SJCRH30 (cell line): ENCODE results near the gene SPAG6. TPM values are rescaled to one million over a fixed set of nuclear protein-coding genes. Genes with fewer than 3 reads are reported as not detected.

ENCODE experiments used
- DNase-seq, 2 experiments: peaks; one replicate each; pipeline ENCODE4 v3.0.0-alpha.2; 2015 to 2020
- H3K27ac ChIP-seq: fragments of 250-450 bp; sonication (Bioruptor Pico); 2 replicates; pipeline ENCODE4 v1.5.1; 2020; ENCODE audit warnings: mild to moderate bottlenecking, moderate library complexity
- H3K27me3 ChIP-seq: fragments of 250-450 bp; sonication (Bioruptor Pico); 2 replicates; pipeline ENCODE4 v1.5.1; 2020; ENCODE audit warnings: mild to moderate bottlenecking, moderate library complexity
- H3K36me3 ChIP-seq: fragments of 250-450 bp; sonication (Bioruptor Pico); 2 replicates; pipeline ENCODE4 v1.5.1; 2020; ENCODE audit warnings: mild to moderate bottlenecking, moderate library complexity
- H3K4me1 ChIP-seq: fragments of 250-450 bp; sonication (Bioruptor Pico); 2 replicates; pipeline ENCODE4 v1.5.1; 2020; ENCODE audit warnings: mild to moderate bottlenecking, moderate library complexity
- H3K4me3 ChIP-seq: fragments of 250-450 bp; sonication (Bioruptor Pico); 2 replicates; pipeline ENCODE4 v1.5.1; 2020; ENCODE audit warnings: mild to moderate bottlenecking, moderate library complexity
- H3K9me3 ChIP-seq: fragments of 250-450 bp; sonication (Bioruptor Pico); replicated peaks from 2 replicates; pipeline ENCODE4 v1.5.1; 2020; ENCODE audit warnings: mild to moderate bottlenecking, moderate library complexity
- total RNA-seq: library from RNA; depleted of rRNA; stranded (reverse); fragments of >200 nt; shearing (Covaris generic); gene quantifications from 2 replicates; pipeline ENCODE4 v1.2.3, GENCODE V29; 2014

The SPAG6 gene
- total RNA-seq, 1 experiment from 2014 or later: 1.3 TPM

DNA sequence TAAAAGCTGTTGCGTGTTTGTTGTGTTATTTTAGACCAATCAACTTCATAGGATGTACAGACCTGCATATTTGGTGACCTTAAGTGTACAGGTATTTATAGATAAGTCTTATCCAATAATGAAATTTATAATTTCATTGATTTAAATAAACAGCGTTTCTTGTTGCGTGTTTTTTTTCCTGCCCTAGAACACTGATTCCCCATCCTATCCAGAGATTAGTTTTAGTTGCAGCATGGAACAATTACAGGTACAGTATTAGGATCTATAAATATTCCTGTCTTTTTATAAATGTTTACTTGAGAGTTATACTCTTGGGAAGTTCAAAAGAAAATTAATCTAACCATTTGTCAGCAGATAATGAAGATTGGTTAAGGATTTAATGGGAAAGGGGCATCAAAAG is 26.5 kb upstream of the SPAG6 start:
- peaks cover 6% of the 10 kb centered on the region for H3K27me3 ChIP-seq
- DNase-seq: no peak
- no peak overlapping the region for H3K27ac ChIP-seq
- H3K4me1 ChIP-seq: peaks cover 21% of the 10 kb centered on the region
- H3K36me3 ChIP-seq: 0 out of 2 replicates have a peak, but pooled peaks cover 2% of the 10 kb centered on the region
- no peaks in the 10 kb centered on the region for H3K9me3 ChIP-seq
- no peak overlapping the region for H3K4me3 ChIP-seq

DNA sequence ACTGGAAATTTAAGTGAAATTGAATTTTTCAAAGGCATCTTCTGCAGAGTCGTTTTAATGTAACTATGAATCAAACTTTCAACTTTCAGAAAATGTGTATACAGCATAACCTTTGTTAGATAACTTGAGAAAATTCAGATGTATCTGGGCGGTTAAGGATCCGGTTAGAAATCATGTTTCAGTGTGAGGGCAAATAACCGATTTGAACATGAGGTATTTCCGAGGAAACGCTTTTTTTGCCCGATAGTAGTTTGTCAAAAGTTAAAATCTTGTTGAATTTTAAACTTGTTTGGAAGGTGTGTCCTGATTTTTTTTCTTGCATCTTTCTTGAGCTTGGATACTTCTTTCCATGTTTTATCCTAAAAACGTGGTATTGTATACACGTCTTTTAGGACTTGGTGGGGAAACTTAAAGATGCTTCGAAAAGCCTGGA is 25.7 kb upstream of the SPAG6 start:
- Histone ChIP-seq H3K27ac (no peak overlapping the region), H3K4me3 (peak overlapping the region; percentile 57), H3K27me3 (peaks cover 6% of the 10 kb centered on the region), H3K36me3 (0 out of 2 replicates have a peak, but pooled peaks cover 2% of the 10 kb centered on the region), H3K9me3 (no peaks in the 10 kb centered on the region), H3K4me1 (peaks cover 28% of the 10 kb centered on the region)
- DNase-seq: no peak

DNA sequence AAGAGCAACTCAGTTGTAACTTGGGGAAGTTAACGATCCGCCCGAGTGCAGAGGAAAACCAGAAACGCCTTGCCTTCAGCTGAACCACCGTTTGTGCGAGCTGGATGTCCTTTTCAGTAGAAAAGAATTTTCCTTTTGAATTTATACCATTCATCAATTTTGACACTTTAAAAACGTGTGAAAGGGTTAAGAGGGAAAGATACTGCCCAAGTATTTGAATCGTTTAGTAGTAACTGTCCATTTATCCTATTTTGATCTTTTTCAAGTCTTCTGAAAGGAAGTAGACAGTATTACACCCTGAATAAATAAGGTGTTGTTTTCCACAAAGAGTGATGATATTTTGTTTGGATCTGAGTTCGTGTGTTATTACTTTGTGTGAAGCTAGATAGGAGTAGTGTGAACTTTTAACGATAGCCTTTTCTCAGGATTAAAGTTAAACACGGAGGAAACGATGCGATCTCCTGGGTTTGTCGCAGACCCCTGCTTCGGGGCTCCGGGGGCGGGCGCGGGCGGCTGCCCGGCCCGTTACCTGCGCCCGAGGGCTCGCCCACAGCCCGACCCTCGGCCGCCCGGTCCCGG is 25.2 kb upstream of the SPAG6 start:
- H3K27ac ChIP-seq: no peak overlapping the region; the same call in 1 of the 2 replicates
- H3K4me1 ChIP-seq: peaks cover 29% of the 10 kb centered on the region
- H3K9me3 ChIP-seq: no peaks in the 10 kb centered on the region
- H3K4me3 ChIP-seq: peak overlapping the region; percentile 57
- peak in 1 of 2 experiments; percentile 26 for DNase-seq
- peaks cover 6% of the 10 kb centered on the region for H3K27me3 ChIP-seq
- 0 out of 2 replicates have a peak, but pooled peaks cover 2% of the 10 kb centered on the region for H3K36me3 ChIP-seq

DNA sequence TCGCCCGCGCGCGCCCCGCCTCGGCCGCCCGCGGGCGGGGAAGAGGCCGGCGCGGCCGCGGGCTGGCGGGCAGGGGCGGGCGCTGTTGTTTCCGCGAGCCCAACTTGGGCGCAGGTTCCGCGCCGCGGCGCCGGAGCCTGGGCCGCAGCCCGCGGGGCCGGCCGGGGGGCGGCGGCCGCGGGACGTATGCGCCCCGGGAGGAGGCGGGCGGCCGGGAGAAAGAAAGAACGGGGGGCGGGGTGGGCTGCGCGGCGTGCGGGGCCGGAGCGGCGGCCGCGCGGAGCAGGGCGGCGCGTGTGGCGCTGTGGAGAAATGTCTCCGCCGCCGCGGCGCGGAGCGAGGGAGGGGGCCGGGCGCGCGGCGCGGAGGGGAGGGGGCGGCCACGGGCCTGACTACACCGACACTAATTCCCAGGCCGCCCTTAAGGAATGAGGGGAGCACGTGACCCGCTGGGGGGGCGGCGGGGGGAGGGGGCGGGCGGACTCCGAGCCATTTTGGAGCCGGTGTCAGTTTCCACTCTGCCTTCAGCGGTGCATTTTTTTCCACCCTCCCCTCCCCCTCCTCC is 24.6 kb upstream of the SPAG6 start, which contains the start of gene BMI1:
TSS of gene BMI1 (plus strand) at position 509 of the 565 bp plus-strand sequence. CDS start 5,351 bp downstream, outside the sequence.
- H3K4me1 ChIP-seq: peaks cover 29% of the 10 kb centered on the region
- H3K4me3 ChIP-seq: peak within 1 kb of the TSS; percentile 100
- peak within 1 kb of the TSS; percentile 90 for H3K27ac ChIP-seq
- peaks cover 6% of the 10 kb centered on the region for H3K27me3 ChIP-seq
- no peaks in the 10 kb centered on the region for H3K9me3 ChIP-seq
- DNase-seq: peak; percentile 84 to 87
- 0 out of 2 replicates have a peak, but pooled peaks cover 2% of the 10 kb centered on the region for H3K36me3 ChIP-seq

DNA sequence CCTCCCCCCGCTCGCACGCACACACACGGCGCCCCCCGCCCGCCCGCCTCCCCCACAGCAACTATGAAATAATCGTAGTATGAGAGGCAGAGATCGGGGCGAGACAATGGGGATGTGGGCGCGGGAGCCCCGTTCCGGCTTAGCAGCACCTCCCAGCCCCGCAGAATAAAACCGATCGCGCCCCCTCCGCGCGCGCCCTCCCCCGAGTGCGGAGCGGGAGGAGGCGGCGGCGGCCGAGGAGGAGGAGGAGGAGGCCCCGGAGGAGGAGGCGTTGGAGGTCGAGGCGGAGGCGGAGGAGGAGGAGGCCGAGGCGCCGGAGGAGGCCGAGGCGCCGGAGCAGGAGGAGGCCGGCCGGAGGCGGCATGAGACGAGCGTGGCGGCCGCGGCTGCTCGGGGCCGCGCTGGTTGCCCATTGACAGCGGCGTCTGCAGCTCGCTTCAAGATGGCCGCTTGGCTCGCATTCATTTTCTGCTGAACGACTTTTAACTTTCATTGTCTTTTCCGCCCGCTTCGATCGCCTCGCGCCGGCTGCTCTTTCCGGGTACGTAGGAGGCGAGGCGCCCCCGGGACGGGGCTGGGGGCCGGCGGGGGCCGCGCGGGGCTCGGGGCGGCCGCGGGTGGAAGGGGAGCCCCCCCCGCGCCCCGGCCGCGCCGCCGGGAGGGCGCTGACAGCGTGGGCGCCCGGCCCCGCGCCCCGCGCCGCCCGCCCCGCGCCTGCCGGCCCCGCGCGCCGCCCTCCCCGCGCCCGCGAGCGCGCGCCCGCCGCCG is 24.0 kb upstream of the SPAG6 start:
- no peaks in the 10 kb centered on the region for H3K9me3 ChIP-seq
- H3K27me3 ChIP-seq: peaks cover 6% of the 10 kb centered on the region
- peaks cover 29% of the 10 kb centered on the region for H3K4me1 ChIP-seq
- peak overlapping the region; percentile 90 for H3K27ac ChIP-seq
- peak; percentile 62 to 76 for DNase-seq
- H3K4me3 ChIP-seq: peak overlapping the region; percentile 100
- peaks cover 2% of the 10 kb centered on the region; the same call in 1 of the 2 replicates for H3K36me3 ChIP-seq

DNA sequence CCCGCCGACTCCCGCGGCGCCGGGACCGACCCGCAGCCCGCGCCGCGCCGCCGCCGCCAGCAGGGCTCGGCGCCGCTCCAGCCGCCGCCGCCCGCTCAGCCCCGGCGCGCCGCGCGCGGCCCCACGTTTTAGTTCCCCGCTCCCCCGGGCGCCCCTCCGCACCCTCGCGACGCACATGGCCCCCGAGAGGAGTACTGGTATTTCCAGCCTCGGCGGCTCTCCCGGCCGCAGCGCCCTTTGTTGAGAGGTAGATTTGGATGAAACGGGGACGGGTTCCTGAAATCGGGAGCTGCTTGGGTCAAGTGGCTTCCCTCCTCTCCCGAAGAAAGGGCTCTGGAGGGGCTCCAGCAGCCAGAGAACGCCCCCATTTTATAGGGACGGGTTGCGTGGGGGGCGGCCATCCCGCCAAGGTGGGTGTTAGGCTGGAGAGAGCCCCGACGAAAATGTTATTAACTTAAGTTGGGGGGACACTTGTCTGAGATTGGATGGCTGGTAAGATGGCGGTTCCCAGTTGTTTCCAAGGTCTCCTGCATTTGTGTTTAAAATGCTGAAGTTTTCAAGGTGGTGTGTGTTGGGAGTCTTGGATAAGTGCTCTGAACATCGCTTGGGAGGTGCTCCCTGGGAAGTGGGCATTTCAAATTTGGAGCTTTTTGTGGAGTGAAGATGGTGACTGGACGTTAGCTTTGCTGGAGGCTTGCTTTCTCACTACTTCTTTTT is 23.2 kb upstream of the SPAG6 start:
- Histone ChIP-seq H3K36me3 (peaks cover 6% of the 10 kb centered on the region), H3K9me3 (no peaks in the 10 kb centered on the region), H3K4me3 (peak overlapping the region; percentile 77), H3K4me1 (peaks cover 33% of the 10 kb centered on the region), H3K27me3 (peaks cover 6% of the 10 kb centered on the region), H3K27ac (no peak overlapping the region)
- DNase-seq: peak in 1 of 2 experiments; percentile 45

DNA sequence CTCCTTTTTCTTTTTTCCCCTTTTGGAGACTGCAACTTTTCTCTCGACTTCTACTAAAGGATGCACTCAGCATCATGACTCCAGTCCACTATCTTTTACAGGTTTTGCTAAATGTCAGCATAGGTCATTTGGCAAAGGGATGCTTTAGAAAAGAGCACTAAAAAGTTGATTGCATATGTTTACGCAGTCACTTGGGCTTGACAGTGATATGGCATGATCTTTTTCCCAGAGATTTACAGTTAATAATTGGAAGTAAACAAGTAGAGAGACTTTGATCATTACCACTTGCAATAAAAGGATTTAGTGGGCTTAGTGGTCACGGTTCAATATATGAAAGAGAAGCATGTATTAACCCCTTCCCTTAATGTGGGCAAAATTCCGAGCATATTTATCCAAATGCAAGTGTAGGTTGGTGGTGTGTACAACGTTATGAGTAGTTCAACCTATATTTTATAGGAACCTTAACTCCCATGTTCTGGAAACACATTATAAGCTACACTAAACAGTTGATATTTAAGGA is 22.6 kb upstream of the SPAG6 start:
- peak overlapping the region; percentile 77 for H3K4me3 ChIP-seq
- DNase-seq: peak in 1 of 2 experiments; percentile 35
- H3K36me3 ChIP-seq: peaks cover 12% of the 10 kb centered on the region
- H3K27me3 ChIP-seq: peaks cover 6% of the 10 kb centered on the region
- H3K4me1 ChIP-seq: peaks cover 31% of the 10 kb centered on the region
- H3K27ac ChIP-seq: no peak overlapping the region
- H3K9me3 ChIP-seq: no peaks in the 10 kb centered on the region

DNA sequence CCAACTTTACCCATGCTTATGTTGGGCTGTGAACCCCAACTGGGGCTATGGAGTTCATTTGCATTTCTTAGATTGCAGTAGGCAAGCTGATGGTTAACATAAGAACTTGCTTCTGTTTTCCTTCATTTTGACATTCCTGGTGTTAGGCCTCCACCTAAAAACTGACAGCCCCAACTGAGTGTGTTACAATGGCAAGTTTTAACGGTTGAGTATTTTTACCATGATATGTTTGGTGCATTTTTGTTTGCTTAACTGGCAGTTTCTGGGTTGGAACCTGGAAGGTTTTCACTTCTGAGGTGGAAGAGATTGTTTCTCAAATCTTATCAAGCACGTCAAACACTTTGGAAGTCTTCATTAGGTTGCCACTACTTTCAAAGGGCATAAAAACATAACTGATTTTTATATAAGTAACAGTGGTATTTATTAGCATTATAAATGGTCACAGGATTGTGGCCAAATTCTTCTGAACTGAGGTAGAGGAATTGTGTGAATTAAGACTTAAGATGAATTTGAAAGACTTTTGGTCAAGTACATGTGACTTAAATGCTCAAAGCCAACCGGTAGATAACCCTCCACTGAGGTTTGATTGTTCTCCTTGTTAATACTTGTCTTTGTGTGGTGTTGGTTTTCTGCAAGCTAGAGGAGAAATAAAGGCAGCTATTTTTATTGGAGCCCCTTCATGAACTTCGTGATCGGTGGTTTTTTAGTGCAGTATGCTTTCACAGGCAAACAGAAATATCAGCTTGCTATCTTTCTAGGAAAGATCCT is 21.6 kb upstream of the SPAG6 start:
- H3K4me3 ChIP-seq: no peak overlapping the region
- H3K27me3 ChIP-seq: peaks cover 6% of the 10 kb centered on the region
- H3K9me3 ChIP-seq: no peaks in the 10 kb centered on the region
- peaks cover 27% of the 10 kb centered on the region for H3K4me1 ChIP-seq
- no peak for DNase-seq
- H3K36me3 ChIP-seq: peaks cover 21% of the 10 kb centered on the region
- no peak overlapping the region for H3K27ac ChIP-seq

DNA sequence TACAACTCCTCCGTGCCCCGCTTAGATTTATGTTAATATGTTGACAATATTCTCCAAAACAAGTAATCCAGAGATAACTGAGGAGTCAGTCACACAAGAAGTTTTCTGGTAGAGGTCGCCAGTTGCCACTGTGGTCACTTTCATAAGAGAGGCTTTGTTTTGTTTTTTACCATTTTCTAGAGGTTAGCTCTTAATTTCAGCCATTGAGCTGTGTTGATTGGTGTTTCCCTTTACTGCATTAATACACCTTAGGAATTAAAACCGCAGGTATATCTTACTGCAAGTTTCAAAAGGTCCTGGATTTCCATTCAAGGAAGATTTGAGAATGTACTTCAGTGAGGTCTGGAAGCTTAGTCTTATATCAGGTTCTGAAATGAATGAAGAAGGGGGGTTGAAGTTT is 20.9 kb upstream of the SPAG6 start:
- H3K4me3 ChIP-seq: peak overlapping the region; percentile 59
- peaks cover 28% of the 10 kb centered on the region for H3K36me3 ChIP-seq

DNA sequence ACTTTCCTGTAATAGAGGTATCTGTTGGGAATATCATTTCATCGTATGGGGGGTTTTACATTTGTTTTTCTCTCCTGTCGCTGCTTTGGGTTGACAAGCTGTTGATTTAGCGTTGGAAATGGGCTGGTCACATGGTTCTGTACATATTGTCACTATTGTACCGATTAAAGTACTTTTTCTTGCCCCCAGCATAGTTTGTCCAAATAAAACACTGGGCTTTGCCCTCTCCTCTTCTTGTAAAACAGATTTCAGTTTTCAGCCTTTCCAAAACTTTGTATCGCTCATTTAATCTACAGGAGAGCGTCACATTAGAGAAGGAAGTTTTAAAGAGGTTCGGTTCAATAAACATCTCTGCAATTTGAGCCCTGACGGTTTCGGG is 20.4 kb upstream of the SPAG6 start:
- Histone ChIP-seq H3K4me3 (peak overlapping the region; percentile 59), H3K27me3 (peaks cover 6% of the 10 kb centered on the region), H3K36me3 (peaks cover 33% of the 10 kb centered on the region), H3K9me3 (no peaks in the 10 kb centered on the region), H3K4me1 (peaks cover 22% of the 10 kb centered on the region), H3K27ac (no peak overlapping the region; the same call in 1 of the 2 replicates)
- no peak for DNase-seq

More for the DNA sequence above, 20.9 kb upstream of the SPAG6 start:
- Histone ChIP-seq H3K27ac (no peak overlapping the region), H3K27me3 (peaks cover 6% of the 10 kb centered on the region), H3K9me3 (no peaks in the 10 kb centered on the region), H3K4me1 (peaks cover 27% of the 10 kb centered on the region)
- peak in 1 of 2 experiments; percentile 28 for DNase-seq

DNA sequence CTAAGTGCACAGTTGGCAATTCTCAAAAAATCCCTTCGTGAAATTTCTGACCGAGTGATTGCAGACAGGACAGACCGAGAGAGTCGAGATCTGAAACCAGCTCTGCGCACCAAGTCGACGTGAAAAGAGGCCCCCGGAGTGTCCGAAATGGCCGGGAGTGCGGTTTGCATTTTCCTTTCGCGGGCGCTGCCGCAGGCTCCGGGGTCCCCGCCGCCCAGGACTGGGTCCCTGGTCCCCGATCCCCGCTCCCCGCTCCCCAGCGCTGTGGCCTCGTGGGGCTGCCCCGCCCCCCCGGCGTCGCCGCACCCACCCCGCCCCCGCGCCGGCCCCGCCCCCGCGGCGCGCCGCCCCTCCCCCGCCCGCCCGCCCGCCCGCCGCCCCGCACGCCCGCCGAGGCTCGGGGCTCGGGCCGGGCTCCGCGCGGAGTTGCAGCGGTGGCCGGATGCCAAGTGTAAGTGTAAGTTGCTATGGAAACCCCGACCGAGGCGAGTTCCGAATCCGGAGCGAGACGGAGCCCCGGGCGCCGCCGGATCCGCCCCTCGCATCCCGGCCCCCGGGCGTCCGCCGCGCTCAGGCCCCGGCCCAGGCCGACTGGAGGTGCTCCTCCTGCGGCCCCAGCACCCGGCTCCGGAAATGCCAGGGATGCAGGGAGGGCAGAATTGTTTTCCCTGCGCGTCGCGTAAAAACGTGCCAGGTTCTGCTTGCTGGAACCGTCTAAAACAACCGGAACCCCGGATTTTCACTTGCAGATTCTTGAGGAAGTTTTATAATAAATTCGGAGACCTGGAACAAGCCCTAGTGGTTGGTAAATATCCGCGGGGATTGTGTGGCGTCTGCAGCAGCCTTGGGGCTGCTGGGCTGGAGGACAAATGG is 19.8 kb upstream of the SPAG6 start:
- H3K27me3 ChIP-seq: peaks cover 6% of the 10 kb centered on the region
- H3K9me3 ChIP-seq: no peaks in the 10 kb centered on the region
- peaks cover 21% of the 10 kb centered on the region for H3K4me1 ChIP-seq
- DNase-seq: peak; percentile 68 to 73
- H3K36me3 ChIP-seq: peaks cover 38% of the 10 kb centered on the region
- peak overlapping the region; percentile 59 for H3K4me3 ChIP-seq
- H3K27ac ChIP-seq: no peak overlapping the region; the same call in 1 of the 2 replicates

DNA sequence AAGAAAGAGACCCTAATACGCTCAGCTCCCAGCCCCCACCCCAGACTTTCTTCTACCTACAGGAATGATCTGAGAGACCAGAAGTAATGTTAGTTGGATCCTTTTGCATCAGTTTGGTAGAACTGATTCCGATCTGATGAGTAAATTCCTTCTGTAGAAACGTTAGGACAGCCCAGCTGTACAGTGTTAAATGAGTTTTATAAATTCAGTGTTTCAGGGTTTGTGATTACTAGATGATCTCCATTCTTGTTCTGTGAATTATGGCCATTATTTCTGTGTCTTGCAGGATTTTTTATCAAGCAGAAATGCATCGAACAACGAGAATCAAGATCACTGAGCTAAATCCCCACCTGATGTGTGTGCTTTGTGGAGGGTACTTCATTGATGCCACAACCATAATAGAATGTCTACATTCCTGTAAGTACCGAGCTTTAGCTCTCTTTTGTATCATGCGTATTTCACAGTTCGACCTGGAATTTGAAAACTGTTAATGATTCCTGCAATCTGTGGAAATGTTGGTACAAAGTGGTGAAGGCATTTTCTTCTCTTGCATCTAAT is 19.1 kb upstream of the SPAG6 start:
- DNase-seq: no peak
- H3K27ac ChIP-seq: no peak overlapping the region
- H3K27me3 ChIP-seq: peaks cover 6% of the 10 kb centered on the region
- peaks cover 21% of the 10 kb centered on the region for H3K4me1 ChIP-seq
- H3K9me3 ChIP-seq: no peaks in the 10 kb centered on the region
- H3K36me3 ChIP-seq: peaks cover 36% of the 10 kb centered on the region
- H3K4me3 ChIP-seq: peak overlapping the region; percentile 59

DNA sequence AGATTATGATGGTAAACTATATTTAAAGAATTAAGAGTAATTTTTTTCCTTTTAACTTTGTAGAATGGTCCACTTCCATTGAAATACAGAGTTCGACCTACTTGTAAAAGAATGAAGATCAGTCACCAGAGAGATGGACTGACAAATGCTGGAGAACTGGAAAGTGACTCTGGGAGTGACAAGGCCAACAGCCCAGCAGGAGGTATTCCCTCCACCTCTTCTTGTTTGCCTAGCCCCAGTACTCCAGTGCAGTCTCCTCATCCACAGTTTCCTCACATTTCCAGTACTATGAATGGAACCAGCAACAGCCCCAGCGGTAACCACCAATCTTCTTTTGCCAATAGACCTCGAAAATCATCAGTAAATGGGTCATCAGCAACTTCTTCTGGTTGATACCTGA is 16.1 kb upstream of the SPAG6 start:
- Histone ChIP-seq H3K4me1 (peaks cover 9% of the 10 kb centered on the region), H3K4me3 (no peak overlapping the region), H3K27ac (no peak overlapping the region), H3K27me3 (no peaks in the 10 kb centered on the region), H3K9me3 (no peaks in the 10 kb centered on the region), H3K36me3 (peaks cover 36% of the 10 kb centered on the region)
- no peak for DNase-seq
